Measurements from ENCODE around the gene MST1R.

DNA sequence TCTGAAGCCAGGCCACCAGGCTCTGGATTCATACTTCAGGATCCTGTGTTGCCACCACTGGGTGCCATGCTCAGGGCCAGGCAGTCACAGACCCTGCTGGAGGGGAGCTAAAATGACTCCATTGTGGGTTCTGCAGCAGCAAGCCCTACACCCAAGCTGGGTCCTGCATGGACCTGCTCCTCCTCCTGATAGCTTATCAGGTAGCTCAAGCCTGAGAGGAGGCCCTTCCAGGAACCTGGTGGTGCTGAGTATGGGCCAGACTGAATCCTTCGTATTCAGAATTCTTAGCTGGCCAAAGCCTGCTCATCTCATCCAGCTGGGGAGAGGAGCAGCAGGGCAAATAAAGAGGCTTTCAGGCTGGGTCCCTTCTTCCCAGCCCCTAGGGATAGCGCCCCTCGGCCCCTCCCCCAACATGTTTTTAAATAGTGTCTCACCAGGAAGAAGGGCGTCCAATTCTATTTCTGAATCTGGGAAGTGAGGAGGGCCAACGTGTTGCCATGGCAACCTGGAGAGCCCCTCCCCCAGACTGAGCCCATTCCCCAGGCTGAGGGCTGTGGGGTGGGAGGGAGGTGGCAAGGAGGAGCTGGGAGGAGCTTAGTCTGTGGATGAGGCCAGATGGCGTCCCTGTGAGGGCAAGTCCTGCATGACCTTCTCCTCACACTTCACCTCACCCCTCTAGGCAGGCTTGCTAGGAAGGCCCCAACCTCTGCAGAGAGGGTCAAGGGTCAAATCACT is 22.9 kb downstream of the MST1R start:
- TF ChIP-seq CTCF (conservative IDR thresholded peaks at IDR 0.05): no peak
- TF ChIP-seq ZFX (IDR thresholded peaks at IDR 0.05): no peak

Measured in C4-2B (cell line).